Measurements from ENCODE around the gene PTGFRN. TPM values are rescaled to one million over a fixed set of nuclear protein-coding genes. Genes with fewer than 3 reads are reported as not detected.
"Not testable (repeated sequence)": the region's sequence is repeated elsewhere in the genome, so short reads cannot be mapped to it uniquely, and the experiment has no call there.

The PTGFRN gene
- total RNA-seq, 1 experiment from 2014 or later = 70.9 TPM

- DNase-seq (ENCODE audit: low spot score) = no peak
Observed at GRCh38 chr1:116916533-116917445, 7.1 kb downstream of the PTGFRN start.

GRCh38 chr1:116918714-116919357 is 9.1 kb downstream of the PTGFRN start:
- no peak for DNase-seq (ENCODE audit: low spot score)

- no peak for DNase-seq (ENCODE audit: low spot score)
Observed at GRCh38 chr1:116919802-116920201, 10.1 kb downstream of the PTGFRN start.

GRCh38 chr1:116920211-116920610 is 10.5 kb downstream of the PTGFRN start:
- DNase-seq (ENCODE audit: low spot score) = no peak

GRCh38 chr1:116921301-116921885 is 11.7 kb downstream of the PTGFRN start:
- DNase-seq (ENCODE audit: low spot score) = no peak

GRCh38 chr1:116921937-116922336 is 12.2 kb downstream of the PTGFRN start:
- no peak for DNase-seq (ENCODE audit: low spot score)

GRCh38 chr1:116923421-116923820 is 13.7 kb downstream of the PTGFRN start:
- DNase-seq (ENCODE audit: low spot score) = no peak

GRCh38 chr1:116927049-116927798 is 17.5 kb downstream of the PTGFRN start:
- DNase-seq (ENCODE audit: low spot score) = no peak

GRCh38 chr1:116929961-116930592 is 20.4 kb downstream of the PTGFRN start:
- DNase-seq (ENCODE audit: low spot score) = no peak

GRCh38 chr1:116931016-116931918 is 21.6 kb downstream of the PTGFRN start:
- no peak for DNase-seq (ENCODE audit: low spot score)

GRCh38 chr1:116933606-116934515 is 24.1 kb downstream of the PTGFRN start:
- no peak for DNase-seq (ENCODE audit: low spot score)

GRCh38 chr1:116934586-116935207 is 25.0 kb downstream of the PTGFRN start:
- no peak for DNase-seq (ENCODE audit: low spot score)

- no peak for DNase-seq (ENCODE audit: low spot score)
Observed at GRCh38 chr1:116938216-116938615, 28.5 kb downstream of the PTGFRN start.

- not testable (repeated sequence) for DNase-seq (ENCODE audit: low spot score)
Observed at GRCh38 chr1:116939780-116940543, 30.2 kb downstream of the PTGFRN start.

- DNase-seq (ENCODE audit: low spot score) = peak; percentile 53
Observed at GRCh38 chr1:116940814-116941599, 31.3 kb downstream of the PTGFRN start.

- DNase-seq (ENCODE audit: low spot score) = no peak
Observed at GRCh38 chr1:116941670-116942069, 32.0 kb downstream of the PTGFRN start.

- DNase-seq (ENCODE audit: low spot score) = no peak
Observed at GRCh38 chr1:116942344-116942743, 32.6 kb downstream of the PTGFRN start.
